Upper lobe of right lung (tissue), 1 donor: Measurements from ENCODE around the gene RPS6KA2. TPM values are rescaled to one million over a fixed set of nuclear protein-coding genes. Genes with fewer than 3 reads are reported as not detected.

Source experiments
- ATAC-seq: fragments of 200-7000 bp; cut with Tn5 transposase; one replicate; pipeline ENCODE4 v1.9.1; 2020; ENCODE audit warnings: mild to moderate bottlenecking, moderate library complexity
- DNase-seq: peaks from one replicate; pipeline ENCODE4 v3.0.0-alpha.2; 2020
- H3K27ac ChIP-seq: fragments of 200-600 bp; one replicate; pipeline ENCODE4 v1.8.0; 2022
- H3K27me3 ChIP-seq: fragments of 200-600 bp; one replicate; pipeline ENCODE4 v1.8.0; 2022; ENCODE audit warnings: mild to moderate bottlenecking
- H3K36me3 ChIP-seq: fragments of 200-600 bp; one replicate; pipeline ENCODE4 v1.8.0; 2022
- H3K4me1 ChIP-seq: fragments of 200-600 bp; one replicate; pipeline ENCODE4 v1.8.0; 2022
- H3K4me3 ChIP-seq: fragments of 200-600 bp; one replicate; pipeline ENCODE4 v1.8.0; 2022; ENCODE audit warnings: mild to moderate bottlenecking
- H3K9me3 ChIP-seq: fragments of 200-600 bp; one replicate; pipeline ENCODE4 v1.8.0; 2022
- intact Hi-C: fragments of 100-400 bp; cut with DNase I; formaldehyde crosslinking; loops from one replicate; pipeline ENCODE4 v1.11.0; 2022
- total RNA-seq: library from RNA; stranded (reverse); fragmentation: NEBNext Ultra II Directional; extraction: Animal tissue kit (Norgen Biotek cat#: 25700); gene quantifications from one replicate; pipeline ENCODE4 v1.2.1, GENCODE V29; 2021
- TF ChIP-seq, protein P1 (sequence below): fragments of 200-600 bp; IDR thresholded peaks from one replicate; pipeline ENCODE4 v1.8.0; 2022; ENCODE audit warnings: antibody characterized with exemption
- donor health status: DM: no; HTN: yes; CAD: no; lungs with severe emphysema.

RPS6KA2 gene
- total RNA-seq, 1 donor from 2014 or later = 136 TPM

DNA sequence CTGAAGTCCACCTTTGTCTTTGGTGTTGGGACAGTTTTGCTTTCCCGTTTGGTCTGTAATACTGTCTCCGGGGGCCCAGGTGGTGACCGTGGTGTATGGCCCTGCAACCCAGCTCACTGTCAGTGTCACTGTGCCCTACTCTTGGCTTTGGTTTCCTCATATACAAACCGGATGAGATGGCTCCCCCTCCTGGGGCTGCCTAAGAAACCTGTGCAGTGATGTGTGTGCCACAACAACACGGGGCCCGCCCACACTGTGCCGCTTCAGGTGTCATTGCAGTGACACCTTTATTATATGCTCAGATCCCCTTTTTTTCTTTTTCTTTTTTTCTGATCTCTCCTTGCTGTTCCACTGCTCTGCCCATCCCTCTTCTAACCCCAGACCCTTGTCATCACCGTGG lies 114.5 kb downstream of the RPS6KA2 start:
- Histone ChIP-seq H3K4me1 (no peaks in the 10 kb centered on the region), H3K4me3 (no peak overlapping the region), H3K9me3 (no peaks in the 10 kb centered on the region), H3K27ac (no peak overlapping the region), H3K36me3 (peaks cover 36% of the 10 kb centered on the region), H3K27me3 (no peaks in the 10 kb centered on the region)
- DNase-seq = no peak
- TF ChIP-seq, protein P1, sequence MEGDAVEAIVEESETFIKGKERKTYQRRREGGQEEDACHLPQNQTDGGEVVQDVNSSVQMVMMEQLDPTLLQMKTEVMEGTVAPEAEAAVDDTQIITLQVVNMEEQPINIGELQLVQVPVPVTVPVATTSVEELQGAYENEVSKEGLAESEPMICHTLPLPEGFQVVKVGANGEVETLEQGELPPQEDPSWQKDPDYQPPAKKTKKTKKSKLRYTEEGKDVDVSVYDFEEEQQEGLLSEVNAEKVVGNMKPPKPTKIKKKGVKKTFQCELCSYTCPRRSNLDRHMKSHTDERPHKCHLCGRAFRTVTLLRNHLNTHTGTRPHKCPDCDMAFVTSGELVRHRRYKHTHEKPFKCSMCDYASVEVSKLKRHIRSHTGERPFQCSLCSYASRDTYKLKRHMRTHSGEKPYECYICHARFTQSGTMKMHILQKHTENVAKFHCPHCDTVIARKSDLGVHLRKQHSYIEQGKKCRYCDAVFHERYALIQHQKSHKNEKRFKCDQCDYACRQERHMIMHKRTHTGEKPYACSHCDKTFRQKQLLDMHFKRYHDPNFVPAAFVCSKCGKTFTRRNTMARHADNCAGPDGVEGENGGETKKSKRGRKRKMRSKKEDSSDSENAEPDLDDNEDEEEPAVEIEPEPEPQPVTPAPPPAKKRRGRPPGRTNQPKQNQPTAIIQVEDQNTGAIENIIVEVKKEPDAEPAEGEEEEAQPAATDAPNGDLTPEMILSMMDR = no peak
- ATAC-seq = no peak
- intact Hi-C loops = no loop called here

GRCh38 chr6:166511316-166511715 lies 115.7 kb downstream of the RPS6KA2 start:
- intact Hi-C loops = no loop called here
- DNase-seq (no peak), ATAC-seq (no peak)
- Histone ChIP-seq H3K27ac (no peak overlapping the region), H3K4me3 (no peak overlapping the region), H3K4me1 (no peaks in the 10 kb centered on the region), H3K27me3 (no peaks in the 10 kb centered on the region), H3K9me3 (no peaks in the 10 kb centered on the region), H3K36me3 (peaks cover 40% of the 10 kb centered on the region)
- TF ChIP-seq, protein P1 = no peak

DNA sequence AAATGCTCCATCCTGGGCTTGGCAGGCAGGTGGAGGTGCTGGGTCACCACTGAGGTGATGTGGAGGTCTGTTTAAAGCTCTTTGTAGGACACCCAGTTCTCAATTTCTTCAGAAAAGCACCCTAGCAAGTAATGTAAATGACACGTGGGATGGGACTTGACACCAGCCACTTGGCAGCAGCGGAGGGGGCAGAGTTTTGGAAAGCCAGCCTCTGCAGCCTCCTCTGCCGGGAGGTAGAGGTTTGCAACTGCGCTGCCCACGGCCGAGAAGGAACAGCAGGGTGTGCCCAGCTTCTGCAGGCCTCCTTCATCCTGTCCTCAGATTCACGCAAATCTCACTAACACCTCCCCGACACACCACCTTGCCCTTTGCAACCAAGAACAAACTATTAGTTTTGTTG lies 117.9 kb downstream of the RPS6KA2 start:
- Histone ChIP-seq H3K9me3 (no peaks in the 10 kb centered on the region), H3K27me3 (no peaks in the 10 kb centered on the region), H3K4me1 (no peaks in the 10 kb centered on the region), H3K27ac (no peak overlapping the region), H3K36me3 (peaks cover 39% of the 10 kb centered on the region), H3K4me3 (no peak overlapping the region)
- TF ChIP-seq, protein P1 = no peak
- intact Hi-C loops = no loop called here
- DNase-seq (no peak), ATAC-seq (no peak)

- DNase-seq (no peak), ATAC-seq (no peak)
- no peaks in the 10 kb centered on the region for H3K9me3 ChIP-seq
- TF ChIP-seq, protein P1 = no peak
- H3K4me1 ChIP-seq = no peaks in the 10 kb centered on the region
- no peaks in the 10 kb centered on the region for H3K27me3 ChIP-seq
- H3K4me3 ChIP-seq = no peak overlapping the region
- intact Hi-C loops = no loop called here
- H3K36me3 ChIP-seq = peaks cover 43% of the 10 kb centered on the region
- no peak overlapping the region for H3K27ac ChIP-seq
Measured at GRCh38 chr6:166508726-166509125, 118.3 kb downstream of the RPS6KA2 start.

GRCh38 chr6:166507809-166508564 lies 119.1 kb downstream of the RPS6KA2 start:
- intact Hi-C loops = no loop called here
- H3K27me3 ChIP-seq = no peaks in the 10 kb centered on the region
- peaks cover 51% of the 10 kb centered on the region for H3K36me3 ChIP-seq
- no peaks in the 10 kb centered on the region for H3K4me1 ChIP-seq
- DNase-seq (no peak), ATAC-seq (no peak)
- H3K27ac ChIP-seq = no peak overlapping the region
- TF ChIP-seq, protein P1 = no peak
- H3K4me3 ChIP-seq = no peak overlapping the region
- no peaks in the 10 kb centered on the region for H3K9me3 ChIP-seq
